ENCODE measurements around the gene OSER1. TPM values are rescaled to one million over a fixed set of nuclear protein-coding genes. Genes with fewer than 3 reads are reported as not detected.

Gene OSER1
- polyA plus RNA-seq, 3 donors: 42.3 to 89.1 (median 45.1) TPM

DNA sequence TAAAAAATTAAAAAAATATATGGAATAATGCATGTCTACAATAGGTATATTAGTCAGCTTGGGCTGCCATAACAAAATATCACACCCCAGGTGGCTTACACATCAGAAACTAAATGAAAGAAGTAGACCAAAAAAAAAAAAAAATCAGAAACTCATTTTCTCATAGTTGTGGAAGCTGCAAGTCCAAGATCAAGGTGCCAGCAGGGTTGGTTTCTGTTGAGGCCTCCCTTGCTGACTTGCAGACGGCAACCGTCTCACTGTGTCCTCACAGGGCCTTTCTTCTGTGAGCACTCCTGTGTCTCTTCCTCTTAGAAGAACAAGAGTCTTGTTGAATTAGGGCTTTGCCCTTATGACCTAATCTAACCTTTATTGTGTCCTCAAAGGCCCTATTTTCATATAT lies 25.1 kb upstream of the OSER1 start:
- H3K9ac ChIP-seq (ENCODE audit: insufficient read depth, low read length, poor library complexity, severe bottlenecking): no peak overlapping the region
- intact Hi-C loops (cut with micrococcal nuclease): no loop called here
- DNase-seq: no peak
- H4K20me1 ChIP-seq (ENCODE audit: insufficient read depth, low read length): no peaks in the 10 kb centered on the region
- peaks cover 0 to 5% (median 1%) of the 10 kb centered on the region in 3 donors for H3K27me3 Mint-ChIP-seq (ENCODE audit: low read depth in 3 of 3)
- H3K36me3 Mint-ChIP-seq: no peaks in the 10 kb centered on the region
- no peak overlapping the region for H3K27ac Mint-ChIP-seq
- no peaks in the 10 kb centered on the region for H3K4me1 Mint-ChIP-seq
- H3K9me3 ChIP-seq (replicated peaks in 1 of 2; ENCODE audit: control insufficient read depth in 1 of 2, insufficient read depth in 1 of 2, low read length in 2 of 2): peaks cover 0 to 3% of the 10 kb centered on the region in 2 donors
- H3K4me3 Mint-ChIP-seq: no peak overlapping the region
- H3K4me3 ChIP-seq (replicated peaks in 1 of 3; ENCODE audit: low read depth in 2 of 3, low read length in 3 of 3): no peak overlapping the region
- no peaks in the 10 kb centered on the region for H3K27me3 ChIP-seq (ENCODE audit: control insufficient read depth in 2 of 2, insufficient read depth in 2 of 2, low read length in 2 of 2)
- H3K36me3 ChIP-seq (replicated peaks in 1 of 2; ENCODE audit: control insufficient read depth in 1 of 2, insufficient read depth in 2 of 2, low read length in 2 of 2): no peaks in the 10 kb centered on the region
- H3K9me3 Mint-ChIP-seq: peaks cover 0 to 5% (median 2%) of the 10 kb centered on the region in 7 donors
- no peak overlapping the region for H3K27ac ChIP-seq (ENCODE audit: low read depth in 1 of 2, low read length in 2 of 2)
- H2AFZ ChIP-seq (ENCODE audit: insufficient read depth, low read depth, low read length, poor library complexity, severe bottlenecking): no peak overlapping the region
- no peak for TF ChIP-seq CTCF (IDR thresholded peaks at IDR 0.05)
- 100% methylated on average over 2 of the region's 2 CpGs for WGBS (ENCODE audit: insufficient coverage)
- no peaks in the 10 kb centered on the region for H3K4me1 ChIP-seq (ENCODE audit: control insufficient read depth in 1 of 2, insufficient read depth in 2 of 2, low read length in 2 of 2)
- H3K79me2 ChIP-seq (ENCODE audit: insufficient read depth, low read length): no peaks in the 10 kb centered on the region
- H3K4me2 ChIP-seq (replicated peaks; ENCODE audit: extremely low read depth, low read length, poor library complexity, severe bottlenecking): no peak overlapping the region

DNA sequence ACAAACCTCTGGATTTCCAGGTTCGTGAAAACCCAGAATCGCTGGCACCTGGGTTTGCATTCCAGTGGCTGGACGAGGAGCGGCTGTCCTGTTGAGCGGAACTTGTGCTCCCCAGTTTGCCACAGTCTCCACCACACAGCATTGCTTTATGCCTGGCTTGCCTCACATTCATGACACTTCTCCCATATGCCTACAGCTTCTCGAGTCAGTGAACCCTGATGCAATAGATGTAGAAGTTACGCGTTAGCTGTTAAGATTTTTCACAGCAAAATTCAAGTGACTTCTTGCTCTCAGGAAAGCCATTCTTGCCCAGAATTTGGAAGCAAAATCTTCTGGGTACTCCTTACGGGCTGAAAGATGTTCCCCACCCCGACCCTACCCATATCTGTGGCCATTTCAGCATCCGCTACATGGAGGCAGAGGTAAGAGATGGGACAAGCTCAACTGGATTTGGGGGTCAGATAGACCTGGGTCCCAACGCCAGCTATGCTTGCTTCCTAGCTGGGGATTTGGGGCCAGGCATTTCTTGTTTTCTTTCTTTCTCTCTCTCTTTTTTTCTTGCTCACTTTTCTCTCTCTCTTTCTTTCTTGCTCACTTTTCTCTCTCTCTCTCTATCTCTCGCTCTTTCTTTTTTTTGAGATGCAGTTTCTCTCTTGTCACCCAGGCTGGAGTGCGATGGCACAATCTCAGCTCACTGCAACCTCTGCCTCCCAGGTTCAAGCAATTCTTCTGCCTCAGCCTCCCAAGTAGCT lies 24.2 kb upstream of the OSER1 start:
- no peak for TF ChIP-seq CTCF (IDR thresholded peaks at IDR 0.05)
- peaks cover 0 to 5% (median 2%) of the 10 kb centered on the region in 7 donors for H3K9me3 Mint-ChIP-seq
- no peaks in the 10 kb centered on the region for H3K4me1 Mint-ChIP-seq
- WGBS (ENCODE audit: insufficient coverage): 97% methylated on average over 11 of the region's 14 CpGs
- Histone ChIP-seq H3K4me2 (replicated peaks; ENCODE audit: extremely low read depth, low read length, poor library complexity, severe bottlenecking) (no peak overlapping the region), H3K9me3 (replicated peaks in 1 of 2; ENCODE audit: control insufficient read depth in 1 of 2, insufficient read depth in 1 of 2, low read length in 2 of 2) (peaks cover 0 to 3% of the 10 kb centered on the region in 2 donors), H3K36me3 (replicated peaks in 1 of 2; ENCODE audit: control insufficient read depth in 1 of 2, insufficient read depth in 2 of 2, low read length in 2 of 2) (no peaks in the 10 kb centered on the region), H3K4me1 (ENCODE audit: control insufficient read depth in 1 of 2, insufficient read depth in 2 of 2, low read length in 2 of 2) (no peaks in the 10 kb centered on the region), H3K79me2 (ENCODE audit: insufficient read depth, low read length) (no peaks in the 10 kb centered on the region), H3K4me3 (replicated peaks in 1 of 3; ENCODE audit: low read depth in 2 of 3, low read length in 3 of 3) (no peak overlapping the region), H4K20me1 (ENCODE audit: insufficient read depth, low read length) (no peaks in the 10 kb centered on the region), H3K9ac (ENCODE audit: insufficient read depth, low read length, poor library complexity, severe bottlenecking) (no peak overlapping the region), H2AFZ (ENCODE audit: insufficient read depth, low read depth, low read length, poor library complexity, severe bottlenecking) (no peak overlapping the region), H3K27ac (ENCODE audit: low read depth in 1 of 2, low read length in 2 of 2) (no peak overlapping the region), H3K27me3 (ENCODE audit: control insufficient read depth in 2 of 2, insufficient read depth in 2 of 2, low read length in 2 of 2) (no peaks in the 10 kb centered on the region)
- intact Hi-C loops (cut with micrococcal nuclease): no loop called here
- H3K27me3 Mint-ChIP-seq (ENCODE audit: low read depth in 3 of 3): peaks cover 0 to 4% (median 3%) of the 10 kb centered on the region in 3 donors
- H3K4me3 Mint-ChIP-seq: no peak overlapping the region
- no peaks in the 10 kb centered on the region for H3K36me3 Mint-ChIP-seq
- no peak overlapping the region for H3K27ac Mint-ChIP-seq
- DNase-seq: no peak
